Measurements from ENCODE around the gene ATG2B. TPM values are rescaled to one million over a fixed set of nuclear protein-coding genes. Genes with fewer than 3 reads are reported as not detected.

The ATG2B gene
- total and polyA plus RNA-seq, 2 experiments from 2014 or later = 3.3 to 20.4 TPM

DNA sequence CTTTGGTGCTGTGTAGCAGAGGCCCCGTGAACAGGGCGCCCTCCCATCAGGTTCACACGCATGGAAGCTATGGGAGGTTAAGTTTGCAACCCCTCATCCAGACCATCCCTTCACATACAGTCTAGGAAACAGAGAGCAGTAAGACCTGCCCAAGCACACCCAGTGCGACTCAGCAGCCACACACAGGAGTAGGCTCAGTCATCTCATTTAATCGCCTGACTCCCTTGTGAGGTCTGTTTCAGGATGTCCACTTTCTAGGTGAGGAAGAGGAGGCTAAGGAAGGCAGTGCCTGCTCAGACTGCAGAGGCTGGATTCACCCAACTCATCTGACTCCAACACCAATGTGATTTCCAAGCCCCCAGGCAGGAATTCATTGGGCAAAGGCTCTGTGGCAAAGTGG is 95.2 kb downstream of the ATG2B start:
- H3K4me1 ChIP-seq (ENCODE audit: insufficient read depth) = peaks cover 29% of the 10 kb centered on the region
- H3K36me3 ChIP-seq (replicated peaks; ENCODE audit: insufficient read depth, low read depth) = no peaks in the 10 kb centered on the region
- no peak overlapping the region for H2AFZ ChIP-seq
- H3K9me2 ChIP-seq (replicated peaks; ENCODE audit: insufficient read depth) = no peaks in the 10 kb centered on the region
- H3K9me3 ChIP-seq (ENCODE audit: low read depth) = no peaks in the 10 kb centered on the region
- no peaks in the 10 kb centered on the region for H3K27me3 ChIP-seq
- no peak overlapping the region for H3K4me3 ChIP-seq
- no peak for DNase-seq (ENCODE audit: low spot score)
- WGBS (ENCODE audit: low lambda C conversion rate, missing lambda C conversion rate) = 90% methylated on average over 5 of the region's 5 CpGs
- no peaks in the 10 kb centered on the region for H4K20me1 ChIP-seq (ENCODE audit: insufficient read depth, poor library complexity, severe bottlenecking)
- TF ChIP-seq EZH2 (IDR thresholded peaks at IDR 0.05; ENCODE audit: borderline replicate concordance) = no peak
- TF ChIP-seq EZH2phosphoT487 (IDR thresholded peaks at IDR 0.05; ENCODE audit: low read depth, severe bottlenecking, unreplicated experiment) = no peak
- TF ChIP-seq, protein P1, sequence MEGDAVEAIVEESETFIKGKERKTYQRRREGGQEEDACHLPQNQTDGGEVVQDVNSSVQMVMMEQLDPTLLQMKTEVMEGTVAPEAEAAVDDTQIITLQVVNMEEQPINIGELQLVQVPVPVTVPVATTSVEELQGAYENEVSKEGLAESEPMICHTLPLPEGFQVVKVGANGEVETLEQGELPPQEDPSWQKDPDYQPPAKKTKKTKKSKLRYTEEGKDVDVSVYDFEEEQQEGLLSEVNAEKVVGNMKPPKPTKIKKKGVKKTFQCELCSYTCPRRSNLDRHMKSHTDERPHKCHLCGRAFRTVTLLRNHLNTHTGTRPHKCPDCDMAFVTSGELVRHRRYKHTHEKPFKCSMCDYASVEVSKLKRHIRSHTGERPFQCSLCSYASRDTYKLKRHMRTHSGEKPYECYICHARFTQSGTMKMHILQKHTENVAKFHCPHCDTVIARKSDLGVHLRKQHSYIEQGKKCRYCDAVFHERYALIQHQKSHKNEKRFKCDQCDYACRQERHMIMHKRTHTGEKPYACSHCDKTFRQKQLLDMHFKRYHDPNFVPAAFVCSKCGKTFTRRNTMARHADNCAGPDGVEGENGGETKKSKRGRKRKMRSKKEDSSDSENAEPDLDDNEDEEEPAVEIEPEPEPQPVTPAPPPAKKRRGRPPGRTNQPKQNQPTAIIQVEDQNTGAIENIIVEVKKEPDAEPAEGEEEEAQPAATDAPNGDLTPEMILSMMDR (IDR thresholded peaks at IDR 0.05; ENCODE audit: poor library complexity) = no peak
- H3K27ac ChIP-seq = peak overlapping the region; percentile 79
- peak overlapping the region; percentile 33 for H3K4me2 ChIP-seq
- no peaks in the 10 kb centered on the region for H3K79me2 ChIP-seq

DNA sequence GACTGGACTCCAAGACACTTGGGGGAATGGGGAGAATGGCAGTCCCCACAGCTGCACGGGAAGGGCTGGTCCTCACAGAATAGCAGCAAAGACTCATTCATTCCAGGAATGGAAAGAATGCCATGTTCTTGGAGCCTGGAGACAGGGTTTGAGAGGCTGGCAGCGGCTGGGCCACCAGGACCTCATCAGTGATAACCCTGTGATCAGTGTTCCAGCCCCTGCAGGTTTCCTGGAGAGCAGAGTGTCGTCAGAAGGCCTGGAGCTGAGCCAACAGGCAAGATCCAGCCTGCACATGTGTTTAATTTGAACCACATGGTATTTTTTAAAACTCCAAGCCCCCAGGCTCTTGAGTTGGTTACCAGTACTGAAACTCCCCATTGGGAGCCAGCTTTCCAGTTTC is 95.8 kb downstream of the ATG2B start:
- Histone ChIP-seq H2AFZ (no peak overlapping the region), H3K9me2 (replicated peaks; ENCODE audit: insufficient read depth) (no peaks in the 10 kb centered on the region), H3K36me3 (replicated peaks; ENCODE audit: insufficient read depth, low read depth) (no peaks in the 10 kb centered on the region), H3K4me3 (no peak overlapping the region), H3K79me2 (no peaks in the 10 kb centered on the region), H3K27me3 (no peaks in the 10 kb centered on the region), H3K9me3 (ENCODE audit: low read depth) (no peaks in the 10 kb centered on the region), H3K4me1 (ENCODE audit: insufficient read depth) (peaks cover 29% of the 10 kb centered on the region), H3K4me2 (peak overlapping the region; percentile 33), H3K27ac (peak overlapping the region; percentile 79), H4K20me1 (ENCODE audit: insufficient read depth, poor library complexity, severe bottlenecking) (no peaks in the 10 kb centered on the region)
- TF ChIP-seq EZH2phosphoT487 (IDR thresholded peaks at IDR 0.05; ENCODE audit: low read depth, severe bottlenecking, unreplicated experiment) = no peak
- no peak for TF ChIP-seq EZH2 (IDR thresholded peaks at IDR 0.05; ENCODE audit: borderline replicate concordance)
- TF ChIP-seq, protein P1 (IDR thresholded peaks at IDR 0.05; ENCODE audit: poor library complexity) = no peak
- 39% methylated on average over 3 of the region's 3 CpGs for WGBS (ENCODE audit: low lambda C conversion rate, missing lambda C conversion rate)
- peak; percentile 65 for DNase-seq (ENCODE audit: low spot score)

DNA sequence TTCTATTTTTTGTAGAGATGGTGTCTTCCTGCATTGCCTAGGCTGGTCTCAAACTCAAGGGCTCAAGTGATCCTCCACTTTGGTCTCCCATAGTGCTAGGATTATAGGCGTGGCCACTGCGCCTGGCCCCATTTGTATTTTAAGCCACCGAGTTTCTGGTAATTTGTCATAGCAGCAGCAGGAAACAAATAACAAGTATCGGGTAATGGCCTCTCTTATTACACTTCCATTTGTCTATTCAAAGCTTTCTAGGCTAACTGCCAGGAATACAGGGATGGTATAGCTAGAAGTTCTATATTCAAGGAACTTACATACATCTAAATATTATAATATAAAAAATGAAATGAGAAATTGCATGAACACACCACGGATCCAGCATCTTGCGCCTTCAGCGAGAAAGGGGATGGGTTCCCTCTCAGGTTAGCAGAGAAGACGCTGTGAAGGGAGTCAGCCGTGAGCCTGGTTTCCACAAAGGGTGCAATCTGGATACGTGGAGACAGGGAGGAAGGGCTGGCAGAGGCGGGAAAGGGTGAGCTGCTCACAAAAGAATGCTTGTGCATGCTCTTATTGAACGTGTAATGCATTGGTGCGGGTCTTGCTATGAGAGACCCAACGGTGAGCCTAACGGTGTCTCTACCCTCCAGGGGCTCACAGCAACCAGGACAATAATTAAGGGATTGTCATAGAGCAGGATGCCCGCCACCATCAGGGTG is 97.6 kb downstream of the ATG2B start:
- Histone ChIP-seq H3K4me1 (ENCODE audit: insufficient read depth) (peaks cover 29% of the 10 kb centered on the region), H3K36me3 (replicated peaks; ENCODE audit: insufficient read depth, low read depth) (no peaks in the 10 kb centered on the region), H3K9me3 (ENCODE audit: low read depth) (no peaks in the 10 kb centered on the region), H4K20me1 (ENCODE audit: insufficient read depth, poor library complexity, severe bottlenecking) (no peaks in the 10 kb centered on the region), H3K9me2 (replicated peaks; ENCODE audit: insufficient read depth) (no peaks in the 10 kb centered on the region), H3K27me3 (no peaks in the 10 kb centered on the region), H2AFZ (no peak overlapping the region), H3K27ac (no peak overlapping the region), H3K4me3 (no peak overlapping the region), H3K4me2 (no peak overlapping the region), H3K79me2 (no peaks in the 10 kb centered on the region)
- 81% methylated on average over 16 of the region's 16 CpGs for WGBS (ENCODE audit: low lambda C conversion rate, missing lambda C conversion rate)
- TF ChIP-seq EZH2 (IDR thresholded peaks at IDR 0.05; ENCODE audit: borderline replicate concordance) = no peak
- no peak for TF ChIP-seq EZH2phosphoT487 (IDR thresholded peaks at IDR 0.05; ENCODE audit: low read depth, severe bottlenecking, unreplicated experiment)
- TF ChIP-seq, protein P1 (IDR thresholded peaks at IDR 0.05; ENCODE audit: poor library complexity) = no peak
- DNase-seq (ENCODE audit: low spot score) = no peak

Measured in hepatocyte (in vitro differentiated cells).